ENCODE data around the gene DMD. TPM values are rescaled to one million over a fixed set of nuclear protein-coding genes. Genes with fewer than 3 reads are reported as not detected.

Gene DMD
- total RNA-seq, 2 donors from 2014 or later: 19.6 to 24.9 TPM

DNA sequence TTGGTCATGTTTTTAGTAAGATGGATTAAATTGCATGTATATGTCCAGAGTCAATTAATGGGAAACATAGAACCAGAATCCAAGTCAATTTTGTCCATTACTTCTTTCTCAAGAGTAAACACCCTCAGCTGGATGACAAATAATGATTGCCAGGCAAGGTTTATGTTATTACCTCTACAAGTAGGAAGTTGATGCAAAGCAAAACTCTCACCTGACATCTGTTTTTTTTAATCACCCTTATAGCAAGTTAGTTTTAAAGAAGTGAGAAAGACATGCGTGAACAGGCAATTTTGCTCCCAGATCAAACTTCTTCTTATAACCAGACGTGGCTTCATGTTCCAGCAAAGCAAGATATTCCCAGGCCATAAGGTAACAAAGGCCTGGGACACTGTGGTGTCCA is 1791.0 kb downstream of the DMD start:
- Histone ChIP-seq H3K27me3 (ENCODE audit: control insufficient read depth, insufficient read depth, low read length, poor library complexity, severe bottlenecking) (no peaks in the 10 kb centered on the region), H3K4me1 (ENCODE audit: control insufficient read depth, insufficient read depth, low read length) (no peaks in the 10 kb centered on the region), H3K9ac (ENCODE audit: extremely low read depth, low read length, poor library complexity, severe bottlenecking) (no peak overlapping the region), H3K27ac (ENCODE audit: low read depth, low read length) (peak overlapping the region; percentile 49), H3K9me3 (ENCODE audit: control insufficient read depth, low read length) (no peaks in the 10 kb centered on the region), H3K4me3 (ENCODE audit: low read length) (no peak overlapping the region), H3K36me3 (ENCODE audit: control insufficient read depth, insufficient read depth, low read length) (no peaks in the 10 kb centered on the region)
- Mint-ChIP-seq H3K27ac (no peak overlapping the region), H3K36me3 (ENCODE audit: low read depth) (peaks cover 7% of the 10 kb centered on the region), H3K4me1 (peaks cover 2% of the 10 kb centered on the region), H3K27me3 (ENCODE audit: insufficient read depth) (no peaks in the 10 kb centered on the region), H3K9me3 (peaks cover 30% of the 10 kb centered on the region), H3K4me3 (no peak overlapping the region)
- WGBS, 2 experiments (ENCODE audit: insufficient coverage in 1 of 2, insufficient read length in 1 of 2): 91 to 100% methylated on average over 2 of the region's 2 CpGs
- TF ChIP-seq, protein P1, sequence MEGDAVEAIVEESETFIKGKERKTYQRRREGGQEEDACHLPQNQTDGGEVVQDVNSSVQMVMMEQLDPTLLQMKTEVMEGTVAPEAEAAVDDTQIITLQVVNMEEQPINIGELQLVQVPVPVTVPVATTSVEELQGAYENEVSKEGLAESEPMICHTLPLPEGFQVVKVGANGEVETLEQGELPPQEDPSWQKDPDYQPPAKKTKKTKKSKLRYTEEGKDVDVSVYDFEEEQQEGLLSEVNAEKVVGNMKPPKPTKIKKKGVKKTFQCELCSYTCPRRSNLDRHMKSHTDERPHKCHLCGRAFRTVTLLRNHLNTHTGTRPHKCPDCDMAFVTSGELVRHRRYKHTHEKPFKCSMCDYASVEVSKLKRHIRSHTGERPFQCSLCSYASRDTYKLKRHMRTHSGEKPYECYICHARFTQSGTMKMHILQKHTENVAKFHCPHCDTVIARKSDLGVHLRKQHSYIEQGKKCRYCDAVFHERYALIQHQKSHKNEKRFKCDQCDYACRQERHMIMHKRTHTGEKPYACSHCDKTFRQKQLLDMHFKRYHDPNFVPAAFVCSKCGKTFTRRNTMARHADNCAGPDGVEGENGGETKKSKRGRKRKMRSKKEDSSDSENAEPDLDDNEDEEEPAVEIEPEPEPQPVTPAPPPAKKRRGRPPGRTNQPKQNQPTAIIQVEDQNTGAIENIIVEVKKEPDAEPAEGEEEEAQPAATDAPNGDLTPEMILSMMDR (conservative IDR thresholded peaks at IDR 0.05): no peak
- DNase-seq: no peak

DNA sequence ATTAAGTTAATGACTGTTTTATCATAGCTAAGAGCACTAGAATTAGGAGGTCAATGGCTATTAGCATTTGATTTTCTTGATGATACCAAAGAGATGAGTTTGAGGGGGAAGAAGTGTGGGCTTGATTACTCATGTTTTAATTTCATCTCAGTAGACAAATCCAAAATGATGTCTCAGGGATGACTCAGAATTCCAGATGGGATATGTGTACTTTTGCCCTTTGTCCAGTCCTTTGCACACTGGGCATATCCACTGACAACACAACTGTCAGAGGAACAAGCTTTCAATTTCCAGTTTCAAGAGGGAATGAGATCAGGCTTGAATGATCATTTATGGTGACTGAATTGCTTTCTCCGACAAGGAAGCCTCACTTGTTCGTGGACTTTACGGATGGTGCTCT is 1814.2 kb downstream of the DMD start:
- DNase-seq: no peak
- Mint-ChIP-seq H3K27me3 (ENCODE audit: insufficient read depth) (no peaks in the 10 kb centered on the region), H3K4me1 (peaks cover 16% of the 10 kb centered on the region), H3K4me3 (no peak overlapping the region), H3K27ac (no peak overlapping the region), H3K36me3 (ENCODE audit: low read depth) (peaks cover 11% of the 10 kb centered on the region), H3K9me3 (peaks cover 61% of the 10 kb centered on the region)
- no peaks in the 10 kb centered on the region for H3K27me3 ChIP-seq (ENCODE audit: control insufficient read depth, insufficient read depth, low read length, poor library complexity, severe bottlenecking)
- no peak overlapping the region for H3K27ac ChIP-seq (ENCODE audit: low read depth, low read length)
- peaks cover 6% of the 10 kb centered on the region for H3K9me3 ChIP-seq (ENCODE audit: control insufficient read depth, low read length)
- no peaks in the 10 kb centered on the region for H3K4me1 ChIP-seq (ENCODE audit: control insufficient read depth, insufficient read depth, low read length)
- no peak overlapping the region for H3K9ac ChIP-seq (ENCODE audit: extremely low read depth, low read length, poor library complexity, severe bottlenecking)
- WGBS, 2 experiments (ENCODE audit: insufficient coverage in 1 of 2, insufficient read length in 1 of 2): 67% methylated on average over 3 of the region's 3 CpGs; no CpG with 5 or more reads in 1 of the 2 experiments
- TF ChIP-seq, protein P1 (conservative IDR thresholded peaks at IDR 0.05): no peak
- no peak overlapping the region for H3K4me3 ChIP-seq (ENCODE audit: low read length)
- no peaks in the 10 kb centered on the region for H3K36me3 ChIP-seq (ENCODE audit: control insufficient read depth, insufficient read depth, low read length)

DNA sequence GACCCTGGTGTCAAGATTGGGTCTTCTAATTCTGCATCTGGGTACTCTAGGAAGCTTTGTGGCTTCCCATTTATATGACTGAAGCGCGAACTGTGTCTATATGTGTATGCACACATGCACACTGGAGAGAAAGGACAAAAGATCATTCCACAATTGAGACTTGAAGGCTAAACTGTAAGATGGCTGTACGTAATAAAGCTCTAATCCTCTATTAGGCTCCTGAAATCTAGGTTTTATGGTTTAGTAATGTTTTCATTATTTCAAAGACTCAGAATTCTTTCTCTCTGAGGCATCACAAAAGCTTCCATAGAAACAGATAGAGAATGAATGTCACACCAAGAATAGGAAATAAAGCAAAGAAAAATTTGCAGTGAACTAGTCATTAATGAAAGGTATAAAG is 1818.8 kb downstream of the DMD start:
- WGBS, 2 experiments (ENCODE audit: insufficient coverage in 1 of 2, insufficient read length in 1 of 2): 87 to 100% methylated on average over 2 to 3 of the region's 3 CpGs
- Histone ChIP-seq H3K27me3 (ENCODE audit: control insufficient read depth, insufficient read depth, low read length, poor library complexity, severe bottlenecking) (no peaks in the 10 kb centered on the region), H3K4me3 (ENCODE audit: low read length) (no peak overlapping the region), H3K36me3 (ENCODE audit: control insufficient read depth, insufficient read depth, low read length) (no peaks in the 10 kb centered on the region), H3K9ac (ENCODE audit: extremely low read depth, low read length, poor library complexity, severe bottlenecking) (no peak overlapping the region), H3K27ac (ENCODE audit: low read depth, low read length) (no peak overlapping the region), H3K4me1 (ENCODE audit: control insufficient read depth, insufficient read depth, low read length) (no peaks in the 10 kb centered on the region), H3K9me3 (ENCODE audit: control insufficient read depth, low read length) (peaks cover 3% of the 10 kb centered on the region)
- Mint-ChIP-seq H3K27me3 (ENCODE audit: insufficient read depth) (no peaks in the 10 kb centered on the region), H3K27ac (no peak overlapping the region), H3K4me1 (no peaks in the 10 kb centered on the region), H3K36me3 (ENCODE audit: low read depth) (peaks cover 21% of the 10 kb centered on the region), H3K4me3 (no peak overlapping the region), H3K9me3 (peaks cover 51% of the 10 kb centered on the region)
- TF ChIP-seq, protein P1 (conservative IDR thresholded peaks at IDR 0.05): no peak
- no peak for DNase-seq
